HEK293 (cell line): ENCODE measurements around the gene VPS36.

Experiments
- CTCF ChIA-PET: fragments of 350-600 bp; formaldehyde crosslinking; extraction: SDS; loops from one replicate; lab custom pipeline; 2021; ENCODE audit warnings: antibody characterized with exemption; lab: Yijun Ruan, JAX
- POLR2A ChIA-PET: fragments of 300-600 bp; formaldehyde crosslinking; extraction: SDS; loops from one replicate; lab custom pipeline; 2020; ENCODE audit warnings: antibody characterized with exemption, inconsistent platforms; lab: Yijun Ruan, JAX
- H3K27ac ChIP-seq: fragments of 200-500 bp; sonication (Bioruptor generic); 2 replicates; pipeline ENCODE4 v1.5.1; 2014; ENCODE audit warnings: low read depth, low read length, control low read depth, inconsistent platforms; ENCODE audit errors: extremely low read depth
- H3K36me3 ChIP-seq, 2 experiments: fragments of 200-500 bp in 1 of 2; sonication (Bioruptor generic) in 1 of 2; 1 replicate in 1 of 2; 2 replicates in 1 of 2; pipeline ENCODE4 v1.5.1; 2014 to 2017; ENCODE audit warnings: inconsistent platforms in 2 of 2, low read length in 2 of 2; ENCODE audit not compliant: control insufficient read depth in 2 of 2, insufficient read depth in 1 of 2
- H3K4me1 ChIP-seq: fragments of 200-500 bp; sonication (Bioruptor generic); 2 replicates; pipeline ENCODE4 v1.5.1; 2014; ENCODE audit warnings: mild to moderate bottlenecking, low read length, inconsistent platforms; ENCODE audit not compliant: control insufficient read depth, insufficient read depth
- H3K4me3 ChIP-seq: 2 replicates; pipeline ENCODE4 v1.5.1; 2011; ENCODE audit warnings: low read depth, mild to moderate bottlenecking, control low read depth, low read length, moderate library complexity
- H3K9me3 ChIP-seq: fragments of 200-500 bp; sonication (Bioruptor generic); 2 replicates; pipeline ENCODE4 v1.5.1; 2014; ENCODE audit warnings: low read depth, low read length, inconsistent platforms; ENCODE audit not compliant: control insufficient read depth, insufficient read depth
- HOXA7 ChIP-seq: sonication (generic); formaldehyde crosslinking; IDR thresholded peaks from 2 replicates; pipeline ENCODE4 v1.8.1; 2022; ENCODE audit warnings: missing genetic modification reagents, borderline replicate concordance
- HOXC10 ChIP-seq: sonication (generic); formaldehyde crosslinking; IDR thresholded peaks from 2 replicates; pipeline ENCODE4 v1.8.1; 2023; ENCODE audit warnings: mild to moderate bottlenecking, missing genetic modification reagents
- KLF16 ChIP-seq: fragments of 450-650 bp; formaldehyde crosslinking; IDR thresholded peaks from 2 replicates; pipeline ENCODE4 v1.5.1; 2017; ENCODE audit warnings: missing biosample characterization, missing genetic modification characterization
- PRDM10 ChIP-seq: fragments of 450-650 bp; formaldehyde crosslinking; IDR thresholded peaks from 2 replicates; pipeline ENCODE4 v1.5.1; 2016; ENCODE audit warnings: missing biosample characterization, missing genetic modification characterization
- SALL2 ChIP-seq: fragments of 450-650 bp; formaldehyde crosslinking; IDR thresholded peaks from 2 replicates; pipeline ENCODE4 v1.5.0; 2017; ENCODE audit warnings: missing biosample characterization, mild to moderate bottlenecking, missing genetic modification characterization, borderline replicate concordance
- WT1 ChIP-seq: fragments of 450-650 bp; formaldehyde crosslinking; IDR thresholded peaks from 2 replicates; pipeline ENCODE4 v1.5.1; 2016; ENCODE audit warnings: missing biosample characterization, missing genetic modification characterization
- ZFP3 ChIP-seq: fragments of 450-650 bp; formaldehyde crosslinking; IDR thresholded peaks from 2 replicates; pipeline ENCODE4 v1.5.1; 2016; ENCODE audit warnings: low read depth, missing biosample characterization, missing genetic modification characterization
- ZNF221 ChIP-seq: fragments of 450-650 bp; formaldehyde crosslinking; IDR thresholded peaks from 2 replicates; pipeline ENCODE4 v1.5.1; 2017; ENCODE audit warnings: missing biosample characterization, missing genetic modification characterization, borderline replicate concordance
- ZNF274 ChIP-seq, 2 experiments: fragments of 200-500 bp in 1 of 2; fragments of 450-650 bp in 1 of 2; sonication (Bioruptor generic) in 1 of 2; formaldehyde crosslinking in 1 of 2; IDR thresholded peaks; 2 replicates each; pipeline versions ENCODE4 v1.5.1 to v1.6.1; 2014 to 2016; ENCODE audit warnings: borderline replicate concordance in 1 of 2, inconsistent platforms in 1 of 2, low read length in 1 of 2, missing biosample characterization in 1 of 2, missing genetic modification characterization in 1 of 2
- ZNF311 ChIP-seq: fragments of 450-650 bp; formaldehyde crosslinking; IDR thresholded peaks from 2 replicates; pipeline ENCODE4 v1.5.1; 2017; ENCODE audit warnings: missing biosample characterization, missing genetic modification characterization, borderline replicate concordance
- ZNF324 ChIP-seq: fragments of 450-650 bp; formaldehyde crosslinking; IDR thresholded peaks from 2 replicates; pipeline ENCODE4 v1.5.1; 2016; ENCODE audit warnings: missing biosample characterization, missing genetic modification characterization
- ZNF350 ChIP-seq: fragments of 450-650 bp; formaldehyde crosslinking; IDR thresholded peaks from 2 replicates; pipeline ENCODE4 v1.5.0; 2017; ENCODE audit warnings: missing biosample characterization, mild to moderate bottlenecking, missing genetic modification characterization
- ZNF37A ChIP-seq: fragments of 450-650 bp; IDR thresholded peaks from 2 replicates; pipeline ENCODE4 v1.5.1; 2018; ENCODE audit warnings: missing biosample characterization, missing genetic modification characterization
- ZNF48 ChIP-seq: fragments of 450-650 bp; formaldehyde crosslinking; IDR thresholded peaks from 2 replicates; pipeline ENCODE4 v1.5.1; 2016; ENCODE audit warnings: missing biosample characterization, missing genetic modification characterization
- ZNF510 ChIP-seq: fragments of 450-650 bp; formaldehyde crosslinking; IDR thresholded peaks from 2 replicates; pipeline ENCODE4 v1.5.1; 2018; ENCODE audit warnings: mild to moderate bottlenecking, missing genetic modification characterization, missing biosample characterization; ENCODE audit not compliant: insufficient replicate concordance
- ZNF548 ChIP-seq: fragments of 450-650 bp; formaldehyde crosslinking; IDR thresholded peaks from 2 replicates; pipeline ENCODE4 v1.5.1; 2016; ENCODE audit warnings: missing biosample characterization, missing genetic modification characterization
- ZNF571 ChIP-seq: fragments of 450-650 bp; formaldehyde crosslinking; IDR thresholded peaks from 2 replicates; pipeline ENCODE4 v1.5.0; 2017; ENCODE audit warnings: missing biosample characterization, missing genetic modification characterization
- ZNF596 ChIP-seq: fragments of 450-650 bp; IDR thresholded peaks from 2 replicates; pipeline ENCODE4 v1.5.0; 2018; ENCODE audit warnings: missing biosample characterization, mild to moderate bottlenecking, missing genetic modification characterization, moderate library complexity
- TF ChIP-seq, protein P1 (sequence below): IDR thresholded peaks from 2 replicates; pipeline ENCODE4 v1.6.1; 2011; ENCODE audit warnings: mild to moderate bottlenecking, low read depth, low read length, borderline replicate concordance
- TF ChIP-seq, protein P2 (sequence below): fragments of 450-650 bp; formaldehyde crosslinking; IDR thresholded peaks from 2 replicates; pipeline ENCODE4 v1.5.1; 2016; ENCODE audit warnings: missing biosample characterization, missing genetic modification characterization

Gene VPS36

GRCh38 chr13:52378312-52378711 lies 72.1 kb downstream of the VPS36 start (continued):
- TF ChIP-seq ZNF311 (tag by site-specific recombination) (no peak), ZNF571 (no peak)
- TF ChIP-seq, all 188 proteins: peak for 0

DNA sequence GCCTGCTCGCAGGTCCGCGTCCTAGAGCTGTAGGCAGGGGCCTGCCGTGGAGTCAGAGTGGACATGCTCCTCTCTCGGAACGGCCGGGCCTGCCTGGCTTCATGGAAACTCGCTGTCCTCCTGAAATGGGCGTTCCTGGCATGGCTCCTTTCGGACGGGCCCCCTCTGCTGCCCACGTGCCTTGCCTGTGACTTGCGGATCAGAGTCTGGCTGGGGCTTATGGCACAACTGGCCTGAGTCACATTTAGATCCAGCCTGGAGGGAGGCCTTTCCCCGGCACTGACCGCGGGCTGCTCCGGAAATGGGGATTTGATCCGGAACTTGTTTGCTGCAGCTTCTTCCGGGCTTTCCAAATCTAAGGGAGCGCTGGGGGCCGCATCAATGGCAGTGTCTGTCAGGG lies 72.5 kb downstream of the VPS36 start:
- TF ChIP-seq SALL2 (no peak), ZNF274 (IDR thresholded peaks at IDR 0.05; ENCODE audit: low read length) (no peak), ZNF274 (tag by site-specific recombination; IDR thresholded peaks at IDR 0.05; ENCODE audit: borderline replicate concordance) (no peak), HOXA7 (CRISPR knock-in tag) (no peak), ZNF548 (tag by site-specific recombination) (no peak), ZNF221 (tag by site-specific recombination) (no peak), ZNF350 (no peak), ZNF324 (tag by site-specific recombination) (no peak), PRDM10 (tag by site-specific recombination) (no peak)
- TF ChIP-seq, protein P1, sequence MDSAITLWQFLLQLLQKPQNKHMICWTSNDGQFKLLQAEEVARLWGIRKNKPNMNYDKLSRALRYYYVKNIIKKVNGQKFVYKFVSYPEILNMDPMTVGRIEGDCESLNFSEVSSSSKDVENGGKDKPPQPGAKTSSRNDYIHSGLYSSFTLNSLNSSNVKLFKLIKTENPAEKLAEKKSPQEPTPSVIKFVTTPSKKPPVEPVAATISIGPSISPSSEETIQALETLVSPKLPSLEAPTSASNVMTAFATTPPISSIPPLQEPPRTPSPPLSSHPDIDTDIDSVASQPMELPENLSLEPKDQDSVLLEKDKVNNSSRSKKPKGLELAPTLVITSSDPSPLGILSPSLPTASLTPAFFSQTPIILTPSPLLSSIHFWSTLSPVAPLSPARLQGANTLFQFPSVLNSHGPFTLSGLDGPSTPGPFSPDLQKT: no peak
- TF ChIP-seq, protein P2, sequence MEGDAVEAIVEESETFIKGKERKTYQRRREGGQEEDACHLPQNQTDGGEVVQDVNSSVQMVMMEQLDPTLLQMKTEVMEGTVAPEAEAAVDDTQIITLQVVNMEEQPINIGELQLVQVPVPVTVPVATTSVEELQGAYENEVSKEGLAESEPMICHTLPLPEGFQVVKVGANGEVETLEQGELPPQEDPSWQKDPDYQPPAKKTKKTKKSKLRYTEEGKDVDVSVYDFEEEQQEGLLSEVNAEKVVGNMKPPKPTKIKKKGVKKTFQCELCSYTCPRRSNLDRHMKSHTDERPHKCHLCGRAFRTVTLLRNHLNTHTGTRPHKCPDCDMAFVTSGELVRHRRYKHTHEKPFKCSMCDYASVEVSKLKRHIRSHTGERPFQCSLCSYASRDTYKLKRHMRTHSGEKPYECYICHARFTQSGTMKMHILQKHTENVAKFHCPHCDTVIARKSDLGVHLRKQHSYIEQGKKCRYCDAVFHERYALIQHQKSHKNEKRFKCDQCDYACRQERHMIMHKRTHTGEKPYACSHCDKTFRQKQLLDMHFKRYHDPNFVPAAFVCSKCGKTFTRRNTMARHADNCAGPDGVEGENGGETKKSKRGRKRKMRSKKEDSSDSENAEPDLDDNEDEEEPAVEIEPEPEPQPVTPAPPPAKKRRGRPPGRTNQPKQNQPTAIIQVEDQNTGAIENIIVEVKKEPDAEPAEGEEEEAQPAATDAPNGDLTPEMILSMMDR: no peak
- H3K36me3 ChIP-seq: no peaks in the 10 kb centered on the region
- POLR2A ChIA-PET: no interaction called here
- no peak overlapping the region for H3K4me3 ChIP-seq
- no peak overlapping the region for H3K27ac ChIP-seq
- no peaks in the 10 kb centered on the region for H3K4me1 ChIP-seq
- H3K9me3 ChIP-seq: no peaks in the 10 kb centered on the region
- CTCF ChIA-PET: no interaction called here

- ChIA-PET POLR2A (interaction anchor here (1.1 kb wide), 1 partner anchor 61 kb away, joined by 5 read pairs; no protein-coding TSS in a partner anchor), CTCF (no interaction called here)
- no peak overlapping the region for H3K27ac ChIP-seq
- peaks cover 5% of the 10 kb centered on the region; the same call in 1 of the 2 replicates for H3K4me1 ChIP-seq
- TF ChIP-seq ZFP3 (tag by site-specific recombination) (no peak), HOXC10 (CRISPR knock-in tag) (no peak), ZNF37A (no peak), KLF16 (tag by site-specific recombination) (no peak), WT1 (tag by site-specific recombination) (no peak), ZNF596 (tag by site-specific recombination) (no peak), ZNF48 (tag by site-specific recombination) (no peak), ZNF510 (no peak)
- H3K9me3 ChIP-seq: no peaks in the 10 kb centered on the region
- no peaks in the 10 kb centered on the region for H3K36me3 ChIP-seq
- no peak overlapping the region for H3K4me3 ChIP-seq
Measured at GRCh38 chr13:52374873-52375411, 75.5 kb downstream of the VPS36 start.
